DMS53 (cell line): ENCODE results near the gene INHBB.
"Not testable (repeated sequence)": the region's sequence is repeated elsewhere in the genome, so short reads cannot be mapped to it uniquely, and the experiment has no call there.

Experiments
- DNase-seq: peaks from one replicate; lab custom pipeline; 2025; lab: John Stamatoyannopoulos, UW

INHBB gene

DNA sequence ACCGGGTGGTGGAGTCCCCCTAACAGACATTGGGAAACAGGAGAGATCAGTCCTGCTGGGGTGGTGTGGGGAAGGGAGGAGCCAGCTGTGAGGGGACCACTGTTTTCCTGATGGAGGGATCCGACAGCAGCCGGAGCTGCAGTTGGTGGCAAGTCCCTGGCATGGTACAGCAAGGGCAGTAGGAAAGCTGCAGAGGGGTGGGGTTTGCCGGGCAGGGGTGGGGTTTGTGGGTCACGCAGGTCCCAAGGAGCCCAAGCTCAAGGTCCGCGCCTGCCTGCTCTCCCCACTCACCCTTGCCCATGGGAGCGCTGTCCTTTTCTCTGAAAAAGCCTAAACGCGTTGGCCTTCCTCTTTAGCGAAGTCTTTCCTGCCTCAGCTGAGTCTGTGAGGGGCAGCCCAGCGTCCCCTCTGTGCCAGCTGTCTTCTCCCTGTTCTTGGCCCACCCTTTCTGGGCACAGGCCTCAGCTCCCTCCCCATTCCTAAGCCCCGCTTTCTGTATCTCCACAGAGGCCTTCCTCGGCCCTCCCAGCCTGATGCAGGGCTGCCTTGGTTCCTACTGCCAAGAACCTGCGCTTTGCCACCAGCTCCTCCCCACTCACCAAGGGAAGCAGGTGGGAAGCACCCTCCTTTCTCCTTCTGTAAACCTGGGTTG is 29.3 kb upstream of the INHBB start:
- DNase-seq: no peak

DNA sequence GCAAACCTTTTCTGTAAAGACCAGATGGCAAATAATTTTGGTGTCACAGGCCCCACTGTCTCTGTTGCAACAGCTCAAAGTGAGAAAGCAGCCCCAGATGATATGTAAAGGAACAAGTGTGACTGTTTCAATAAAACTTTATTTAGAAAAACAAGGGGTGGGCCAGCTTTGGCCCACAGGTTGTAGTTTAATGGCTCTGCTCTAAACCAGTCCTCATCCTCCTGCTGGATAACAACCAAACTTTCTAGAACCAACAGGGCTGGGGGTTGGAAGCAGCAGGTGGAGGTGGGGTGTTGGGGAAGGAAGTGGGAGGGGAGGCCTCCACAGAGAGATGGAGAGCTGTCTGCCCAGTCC is 28.8 kb upstream of the INHBB start:
- no peak for DNase-seq

DNA sequence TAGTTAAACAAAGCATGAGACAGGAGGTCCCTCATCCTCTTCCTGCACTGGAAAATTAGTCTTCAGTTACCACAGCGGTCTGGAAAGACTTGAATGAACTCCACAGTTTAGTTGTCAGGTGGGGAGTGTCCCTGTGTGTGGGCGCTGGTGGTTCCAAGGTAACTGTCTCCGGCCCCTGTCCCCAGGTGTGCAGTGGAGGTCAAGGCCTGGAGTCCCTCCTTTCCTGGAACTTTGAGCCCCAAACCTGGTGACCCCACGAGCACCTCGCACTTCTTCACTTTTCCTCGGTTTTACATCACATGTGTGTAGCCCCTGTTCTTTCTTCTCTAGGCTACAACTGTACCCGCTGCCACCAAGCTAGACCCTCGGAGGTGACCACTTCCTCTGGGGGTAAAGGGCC is 28.0 kb upstream of the INHBB start:
- no peak for DNase-seq

DNA sequence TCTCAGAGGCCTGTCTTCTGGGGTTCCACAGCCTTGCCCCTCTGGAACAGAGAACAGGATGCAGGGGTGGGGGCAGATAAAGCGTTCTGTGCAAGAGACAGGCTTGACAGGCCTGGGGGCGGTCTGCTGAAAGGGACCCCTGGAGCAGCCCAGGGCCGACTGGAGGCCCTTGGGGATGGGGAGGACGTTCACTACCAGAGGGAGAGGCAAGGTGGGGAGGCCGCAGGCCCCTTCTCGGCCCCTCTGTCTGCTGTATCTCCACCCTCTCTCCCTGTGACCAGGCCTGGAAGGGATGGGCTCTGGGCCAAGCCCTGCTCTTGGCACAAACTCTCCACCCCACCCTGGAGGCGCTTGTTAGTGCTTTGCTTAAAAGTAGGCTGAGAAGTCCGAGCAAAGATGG is 27.3 kb upstream of the INHBB start:
- no peak for DNase-seq

DNA sequence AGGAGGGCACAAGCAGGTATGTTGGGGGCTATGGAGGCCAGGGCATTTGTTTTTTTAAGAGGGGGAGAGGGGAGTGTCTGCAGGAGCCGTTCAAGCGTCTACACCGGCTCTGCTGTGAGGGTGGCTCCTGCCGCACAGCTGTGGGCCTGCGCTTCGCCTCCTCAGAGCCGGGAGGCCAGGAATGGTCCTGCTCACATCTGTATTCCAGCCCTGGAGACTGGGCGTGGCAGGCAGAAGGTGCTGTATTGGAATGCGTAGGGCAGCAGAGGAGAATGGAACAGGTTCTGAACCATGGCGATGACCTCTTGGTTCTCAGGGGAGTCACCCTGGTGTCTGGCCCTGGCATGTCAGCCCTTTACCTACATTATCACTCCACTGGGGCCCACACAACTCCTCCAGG is 26.8 kb upstream of the INHBB start:
- DNase-seq: no peak

DNA sequence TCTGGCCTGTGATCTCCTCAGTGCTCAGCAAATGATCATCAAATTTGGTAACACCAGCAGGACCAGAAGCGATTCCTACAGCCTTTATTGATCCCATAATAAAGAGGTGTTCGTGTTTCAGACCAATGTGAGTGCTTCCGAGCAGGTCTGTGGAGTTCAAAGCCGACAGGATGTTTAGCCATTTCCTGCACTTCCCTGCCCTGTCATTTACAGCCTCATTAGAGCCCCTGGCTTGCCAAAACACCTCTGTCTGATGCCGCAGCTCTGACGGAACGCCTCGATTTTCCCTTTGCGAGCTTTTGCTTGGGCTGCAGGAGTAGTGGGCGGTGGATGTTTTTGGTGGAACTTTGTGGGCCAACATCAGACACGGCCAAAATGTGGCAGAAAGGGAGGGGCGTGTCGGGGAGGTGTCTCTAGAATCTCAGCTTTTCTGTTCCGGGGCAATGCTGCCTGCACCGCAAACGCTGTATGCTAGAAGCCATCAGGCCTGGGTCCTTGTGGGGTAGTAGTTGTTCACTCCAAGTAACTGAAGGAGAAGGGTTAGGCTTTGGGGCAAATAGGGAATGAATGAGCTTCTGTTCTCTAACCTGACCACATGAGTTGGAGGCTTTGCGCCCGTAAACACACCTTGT is 26.1 kb upstream of the INHBB start:
- no peak for DNase-seq

DNA sequence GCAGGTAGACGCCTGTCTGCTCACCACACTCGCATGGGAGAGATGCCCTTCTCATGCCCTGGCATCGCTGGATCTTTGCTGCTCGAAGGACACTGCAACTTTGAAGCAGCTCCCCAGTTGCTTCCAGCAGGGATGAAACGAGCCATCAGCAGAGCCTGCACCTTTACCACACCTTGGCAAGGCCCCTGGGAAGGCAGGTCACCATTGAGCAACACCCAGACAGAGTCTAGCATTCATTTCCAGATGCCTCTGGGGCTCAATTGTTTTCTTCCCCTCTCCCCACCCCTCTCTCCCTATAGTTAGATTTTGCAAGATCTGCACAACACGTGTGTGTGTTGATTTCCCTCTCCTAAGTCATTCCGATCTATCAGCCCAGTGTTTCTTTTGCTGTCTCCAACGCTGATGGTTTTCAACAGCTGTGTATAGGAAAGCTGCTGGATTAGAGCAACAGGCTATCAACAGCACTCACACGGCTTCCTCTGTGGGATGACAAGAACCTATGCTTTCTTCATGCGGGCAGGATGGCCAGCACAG is 25.6 kb upstream of the INHBB start:
- DNase-seq: peak; percentile 18

DNA sequence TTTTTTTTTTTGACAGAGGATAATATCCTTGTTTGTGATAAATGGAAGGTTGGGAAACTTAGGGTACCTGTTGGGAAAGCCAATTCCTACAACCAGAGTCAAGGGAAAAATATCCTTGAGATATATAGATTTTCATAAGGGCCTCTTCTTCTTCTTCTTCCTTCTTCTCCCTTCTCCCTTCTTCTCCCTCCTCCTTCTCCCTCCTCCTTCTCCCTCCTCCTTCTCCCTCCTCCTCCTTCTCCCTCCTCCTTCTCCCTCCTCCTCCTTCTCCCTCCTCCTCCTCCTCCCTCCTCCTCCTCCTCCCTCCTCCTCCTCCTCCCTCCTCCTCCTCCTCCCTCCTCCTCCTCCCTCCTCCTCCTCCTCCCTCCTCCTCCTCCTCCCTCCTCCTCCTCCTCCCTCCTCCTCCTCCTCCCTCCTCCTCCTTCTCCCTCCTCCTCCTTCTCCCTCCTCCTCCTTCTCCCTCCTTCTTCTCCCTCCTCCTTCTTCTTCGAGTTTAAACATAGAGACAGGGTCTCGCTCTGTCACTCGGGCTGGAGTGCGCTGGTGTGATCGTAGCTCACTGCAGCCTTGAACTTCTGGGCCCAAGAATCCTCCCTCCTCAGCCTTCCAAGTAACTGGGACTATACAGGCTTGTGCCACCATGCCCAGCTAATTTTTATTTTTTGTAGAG is 24.9 kb upstream of the INHBB start:
- DNase-seq: not testable (repeated sequence)

DNA sequence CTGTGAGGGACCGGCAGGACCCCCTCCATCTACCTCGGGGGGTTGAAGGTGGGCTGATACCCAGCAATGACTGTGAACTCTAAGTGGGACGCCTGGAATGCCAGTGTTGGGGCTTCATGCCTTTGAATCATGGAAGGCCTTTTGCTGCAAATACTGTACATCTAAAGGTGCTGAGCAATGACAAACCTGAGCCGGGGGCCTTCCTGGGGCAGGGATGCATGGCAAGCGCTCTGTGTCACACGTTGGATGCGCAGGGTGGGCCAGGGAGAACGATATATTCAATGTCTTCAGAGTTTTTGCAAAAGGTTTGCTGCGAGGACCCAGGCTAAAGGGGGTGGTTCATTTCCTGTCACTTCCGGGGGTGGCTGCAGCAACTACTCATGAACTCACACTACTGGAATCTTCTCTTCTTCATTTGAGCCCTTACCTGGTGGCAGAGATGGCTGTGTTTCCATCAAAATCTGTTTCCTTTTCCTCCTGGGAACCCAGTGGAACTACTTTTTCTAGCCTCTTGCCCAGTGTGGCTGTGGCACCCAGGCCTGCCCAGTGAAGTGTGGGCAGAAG is 24.1 kb upstream of the INHBB start:
- DNase-seq: no peak

DNA sequence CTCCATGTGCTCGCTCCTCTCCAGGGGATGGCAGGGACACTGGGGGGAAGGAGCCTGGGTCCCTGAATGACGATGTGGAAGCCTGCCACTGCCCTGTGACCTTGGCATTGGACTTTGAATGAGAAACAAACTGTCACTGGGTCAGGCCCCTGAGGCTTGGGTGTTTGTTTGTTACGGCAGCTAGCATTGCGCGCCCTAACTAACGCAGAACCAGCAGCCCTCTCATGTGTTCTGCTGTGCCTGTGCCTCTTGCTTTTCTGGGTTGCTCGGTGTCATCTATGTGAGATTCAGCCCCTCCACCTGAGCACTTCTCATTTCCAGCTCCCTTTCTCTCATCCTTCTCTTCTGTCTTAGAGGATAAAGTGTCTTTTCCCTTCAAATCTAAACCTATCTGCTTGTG is 23.6 kb upstream of the INHBB start:
- no peak for DNase-seq

DNA sequence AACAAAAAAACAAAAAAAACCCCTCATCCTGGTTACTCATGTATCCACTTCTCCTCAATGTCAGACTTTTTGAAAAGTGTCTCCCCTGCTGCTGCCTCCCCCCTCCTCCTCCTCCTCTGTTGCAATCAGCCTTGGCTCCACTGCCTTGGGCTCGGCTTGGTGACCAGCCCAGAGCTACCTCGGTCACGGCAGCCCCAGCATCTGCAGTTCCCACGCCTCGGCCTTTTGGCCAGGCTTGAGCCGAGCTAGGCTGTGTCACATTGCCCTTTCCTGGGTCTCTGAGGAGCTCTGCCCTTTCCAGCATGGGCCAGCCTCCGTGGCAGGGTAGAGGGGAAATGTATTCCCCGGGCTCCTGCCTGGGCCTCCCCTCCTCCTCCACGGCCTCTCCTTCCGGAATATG is 22.7 kb upstream of the INHBB start:
- DNase-seq: no peak

DNA sequence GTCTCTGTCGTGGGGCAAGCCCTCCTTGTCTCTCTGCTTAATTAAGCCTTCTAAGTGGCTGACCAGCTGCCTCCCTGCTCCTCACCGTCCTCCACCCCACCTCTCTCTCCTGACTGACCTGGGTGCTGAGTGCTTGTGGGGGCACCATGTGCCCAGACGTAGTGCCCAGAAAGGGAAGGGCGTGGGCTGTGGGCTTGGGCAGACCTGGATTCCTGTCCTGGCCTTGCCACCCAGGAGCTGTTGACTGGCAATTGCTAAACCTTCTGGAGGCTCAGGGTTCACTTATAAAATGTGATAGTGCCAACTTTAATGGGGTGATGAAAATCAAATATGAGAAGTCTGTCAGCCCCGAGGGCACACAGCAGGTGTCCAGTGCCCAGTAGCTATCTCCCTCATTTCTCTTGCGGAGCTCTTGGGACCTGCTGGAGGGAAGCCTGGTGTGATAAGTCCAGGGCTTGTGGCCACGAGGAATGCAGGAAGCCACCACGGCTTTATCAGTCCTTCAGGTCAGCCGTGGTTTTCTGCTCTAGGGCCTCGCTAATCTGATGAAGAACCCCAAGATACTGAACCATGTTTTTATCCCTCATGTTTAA is 22.0 kb upstream of the INHBB start:
- DNase-seq: no peak

DNA sequence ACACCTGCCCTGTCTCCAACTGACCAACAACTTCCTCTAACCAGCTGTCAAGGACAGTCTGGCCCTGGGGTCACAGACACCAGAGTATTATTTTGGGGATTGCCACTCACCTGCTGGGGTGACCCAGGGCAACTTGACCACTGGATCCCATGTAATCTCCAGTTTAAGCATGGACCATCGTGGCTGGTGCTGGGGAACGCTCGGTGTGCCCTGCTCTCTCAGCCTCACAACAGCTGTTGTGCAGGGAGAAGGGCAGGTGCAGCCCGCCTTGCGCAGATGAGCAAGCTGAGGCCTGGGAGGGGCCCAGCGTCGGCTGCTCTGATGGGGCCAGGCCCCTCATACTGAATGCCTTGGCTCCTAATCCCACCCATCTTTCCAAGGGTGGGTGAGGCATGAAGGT is 21.0 kb upstream of the INHBB start:
- no peak for DNase-seq

DNA sequence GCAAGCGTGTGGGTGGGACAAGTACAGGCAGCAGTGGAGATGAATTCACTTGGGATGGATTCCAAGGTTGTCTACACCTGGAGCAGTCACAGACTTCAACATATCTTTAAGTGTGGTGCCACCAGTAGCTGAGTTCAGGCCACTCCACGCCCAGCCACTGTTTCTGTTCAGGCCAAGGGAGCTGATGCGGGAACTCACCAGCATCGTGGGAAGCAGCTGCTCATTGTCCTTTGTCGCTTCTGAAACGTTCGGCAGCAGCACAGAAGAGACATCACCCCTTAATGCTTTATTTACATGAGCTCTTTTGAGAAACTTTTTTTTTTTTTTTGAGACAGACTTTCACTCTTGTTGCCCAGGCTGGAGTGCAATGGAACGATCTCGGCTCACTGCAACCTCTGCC is 19.9 kb upstream of the INHBB start:
- no peak for DNase-seq

DNA sequence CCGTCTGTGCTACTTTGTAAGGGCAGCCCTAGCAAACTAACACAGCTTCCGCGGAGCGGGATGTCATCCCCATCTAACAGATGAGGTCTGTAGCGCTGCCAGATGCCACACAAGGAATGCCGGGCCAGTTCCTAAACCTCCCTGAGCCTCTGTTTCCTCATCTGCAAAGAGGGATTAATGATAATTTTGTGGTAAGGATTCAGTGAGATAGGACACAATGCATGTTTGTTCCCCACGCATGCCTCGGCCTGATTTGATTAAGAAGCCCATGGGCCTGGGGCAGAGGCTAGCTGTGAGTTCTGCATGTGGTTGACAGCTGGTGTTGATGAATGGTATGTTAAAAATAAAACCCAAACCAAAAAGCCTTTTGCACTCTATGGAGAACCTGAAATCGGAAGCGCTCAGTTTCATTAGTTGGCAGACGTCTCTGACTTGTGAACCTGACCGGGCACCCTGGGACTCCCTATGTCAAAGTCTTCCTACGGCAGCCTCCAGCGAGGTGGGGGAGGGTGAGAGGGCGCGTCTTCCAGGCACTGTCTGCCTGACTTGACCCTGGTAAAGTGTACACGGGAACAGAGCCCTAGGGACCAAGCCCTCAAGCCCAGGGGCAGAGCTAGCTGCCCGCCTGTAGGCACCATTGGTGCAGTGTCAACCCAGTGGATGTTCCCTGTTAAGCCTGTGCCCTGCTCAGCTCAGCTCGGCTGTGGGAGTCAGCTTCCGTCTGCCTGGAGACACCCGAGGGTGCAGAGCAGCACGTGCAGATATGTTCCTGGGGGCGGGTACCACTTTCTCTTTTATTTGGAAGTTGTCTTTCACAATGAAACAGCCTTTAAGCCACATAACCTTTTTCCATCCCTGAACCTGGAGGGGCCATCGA is 14.8 kb upstream of the INHBB start:
- DNase-seq: no peak

DNA sequence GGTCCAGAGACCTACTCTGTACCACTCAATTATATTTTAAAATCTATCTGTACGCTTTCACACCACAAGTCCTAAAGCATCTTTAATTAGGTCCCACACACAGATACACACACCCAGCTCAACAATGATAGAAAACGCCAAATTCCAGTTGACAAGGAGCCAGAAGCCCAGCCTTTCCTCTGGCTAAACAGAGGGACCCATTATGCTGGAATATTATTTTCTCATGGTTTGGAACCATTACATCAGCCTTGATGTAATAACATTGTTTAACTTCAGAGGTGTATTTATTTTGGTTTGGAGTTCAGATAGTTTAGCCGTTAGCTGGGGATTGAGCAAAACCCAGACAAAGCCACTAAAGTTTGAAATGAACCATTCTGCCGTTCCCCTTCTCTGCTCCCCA is 14.0 kb upstream of the INHBB start:
- no peak for DNase-seq

DNA sequence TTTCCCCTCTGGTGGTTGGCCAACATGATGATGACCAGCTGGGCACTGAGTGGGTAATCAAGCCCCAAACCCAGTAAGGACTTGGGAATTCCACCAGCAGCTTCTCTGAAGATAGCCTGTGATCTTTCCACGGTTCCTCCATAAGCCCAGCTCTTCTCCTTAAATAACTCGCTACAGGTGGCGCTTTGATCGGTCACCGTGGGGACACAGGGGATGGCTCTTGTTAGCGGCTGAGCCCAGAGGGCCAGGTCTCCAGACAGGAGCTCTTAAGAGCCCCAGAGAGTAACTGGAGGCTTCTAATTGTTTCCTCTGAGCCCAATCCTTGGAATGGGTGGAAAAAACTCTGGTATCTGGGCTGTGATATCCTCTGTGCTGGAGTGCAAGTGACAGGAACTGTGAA is 13.6 kb upstream of the INHBB start:
- no peak for DNase-seq

DNA sequence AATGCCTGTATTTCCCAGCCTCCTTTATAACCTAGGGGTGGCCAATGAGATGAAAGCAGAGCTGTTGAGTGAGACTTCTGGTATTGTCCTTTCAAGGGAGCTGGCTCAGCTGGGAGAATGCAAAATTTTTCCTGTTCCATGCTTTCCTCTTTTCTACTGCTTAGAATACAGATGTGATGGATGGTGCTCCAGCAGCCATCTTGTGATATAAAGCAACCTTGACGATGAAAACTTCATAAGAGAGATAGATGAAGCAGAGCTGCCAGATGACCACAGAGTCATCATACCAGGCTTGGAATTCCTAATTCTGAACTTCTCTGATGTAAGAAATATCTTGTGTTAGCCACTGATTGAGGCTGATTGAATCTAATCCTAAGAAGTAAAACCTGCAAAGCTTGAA is 11.9 kb upstream of the INHBB start:
- DNase-seq: no peak

DNA sequence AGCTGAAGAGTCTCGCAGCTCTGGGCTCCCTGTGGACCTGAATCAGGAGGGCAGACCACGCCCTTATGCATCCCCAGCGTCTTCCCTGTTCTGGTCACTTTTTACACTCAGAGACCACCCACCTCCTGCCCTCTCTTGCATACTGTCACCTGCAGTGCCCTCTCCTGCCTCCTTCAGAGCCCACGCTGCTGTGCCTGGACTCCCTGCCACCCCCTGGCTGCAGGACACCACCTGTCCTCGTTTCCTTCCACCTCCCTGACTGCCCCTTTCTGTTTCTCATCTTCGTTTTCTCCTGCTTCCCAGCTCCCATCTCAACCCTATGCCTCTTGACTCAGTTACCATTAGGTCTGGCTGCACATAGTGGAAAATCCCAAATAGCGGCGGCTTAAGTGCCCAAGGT is 9.2 kb upstream of the INHBB start:
- DNase-seq: no peak

DNA sequence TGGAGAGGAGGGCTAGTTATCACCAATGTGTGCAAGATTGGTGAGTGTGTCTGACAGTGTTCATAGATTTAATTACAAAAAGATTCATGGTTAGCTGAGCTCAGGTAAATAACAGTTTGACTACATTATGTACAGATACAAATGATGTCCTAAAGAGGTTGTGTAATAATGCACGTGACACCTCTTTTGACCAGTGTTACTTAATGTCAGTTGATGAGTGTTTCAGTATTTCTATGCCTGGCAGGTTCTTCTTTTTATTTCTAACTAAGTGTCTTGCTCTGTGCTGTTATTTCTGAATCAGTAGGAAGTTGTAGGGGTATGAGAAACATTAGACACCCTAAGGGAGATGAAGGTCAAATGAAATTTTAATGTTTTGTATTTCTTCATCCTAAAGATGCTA is 7.9 kb upstream of the INHBB start:
- no peak for DNase-seq

DNA sequence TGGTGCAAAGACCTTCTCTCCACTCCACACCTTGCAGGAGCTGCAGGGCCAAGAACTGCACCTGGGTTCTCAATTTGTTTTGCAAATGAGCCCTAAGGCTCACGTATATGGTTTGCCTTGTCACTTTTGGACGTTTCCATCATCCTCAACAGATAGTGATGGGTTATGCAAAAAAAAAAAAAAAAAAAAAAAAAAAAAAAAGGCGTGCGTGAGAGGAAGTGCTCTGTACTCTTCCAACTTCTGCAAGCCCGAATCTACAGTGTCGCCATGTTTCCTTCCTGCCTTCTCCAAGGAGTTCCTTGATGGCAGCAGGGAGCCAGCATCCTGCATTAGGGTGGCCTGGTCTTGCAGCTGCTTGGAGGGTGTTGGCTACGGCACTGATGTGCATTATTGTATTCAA is 4.0 kb upstream of the INHBB start:
- no peak for DNase-seq

DNA sequence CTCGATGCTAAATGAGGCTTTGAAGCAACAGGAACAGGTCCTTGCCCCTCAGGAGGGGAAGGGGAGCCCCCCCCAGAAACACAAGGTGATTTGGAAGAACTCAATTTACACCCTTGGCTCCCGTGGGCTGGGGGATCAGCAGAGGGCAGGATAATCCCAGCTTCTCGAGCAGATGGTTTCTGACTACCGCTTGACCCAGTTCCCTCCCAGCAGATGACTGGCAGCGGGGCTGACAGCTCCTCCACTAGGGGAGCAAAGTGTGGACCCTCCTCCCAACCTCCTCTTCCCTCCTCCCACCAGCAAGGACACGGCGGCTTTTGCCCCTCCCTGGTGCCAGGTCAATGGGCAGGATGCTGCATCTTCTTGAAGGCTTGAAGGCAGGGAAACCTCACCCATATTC is 3.5 kb upstream of the INHBB start:
- DNase-seq: no peak
